GM21515 (cell line): ENCODE data around the gene PLEKHG1.

Experiments used
- ATAC-seq: cut with Tn5 transposase; IDR thresholded peaks from one replicate; pipeline ENCODE4 v1.9.1; 2021; ENCODE audit not compliant: unreplicated experiment

Gene PLEKHG1

GRCh38 chr6:150637266-150637665 lies 37.6 kb downstream of the PLEKHG1 start:
- no peak for ATAC-seq

GRCh38 chr6:150638267-150638666 lies 38.6 kb downstream of the PLEKHG1 start:
- no peak for ATAC-seq

GRCh38 chr6:150638765-150639164 lies 39.1 kb downstream of the PLEKHG1 start:
- ATAC-seq, result no peak

GRCh38 chr6:150639823-150640331 lies 40.2 kb downstream of the PLEKHG1 start:
- ATAC-seq, result no peak

GRCh38 chr6:150640556-150641209 lies 41.0 kb downstream of the PLEKHG1 start:
- ATAC-seq, result no peak

GRCh38 chr6:150641398-150642139 lies 41.9 kb downstream of the PLEKHG1 start:
- no peak for ATAC-seq

- no peak for ATAC-seq
Measured at GRCh38 chr6:150646228-150646627, 46.5 kb downstream of the PLEKHG1 start.

GRCh38 chr6:150647051-150647450 lies 47.4 kb downstream of the PLEKHG1 start:
- ATAC-seq, result no peak
